GM18861 (cell line): ENCODE data around the gene CSF1.
A peak's percentile ranks its signal among the peaks of the same experiment; 100 is the strongest.

Experiments
- ATAC-seq: cut with Tn5 transposase; IDR thresholded peaks from one replicate; pipeline ENCODE4 v1.9.1; 2021; ENCODE audit not compliant: unreplicated experiment

CSF1 gene

GRCh38 chr1:109901141-109901523 is 9.5 kb upstream of the CSF1 start:
- ATAC-seq = no peak

- no peak for ATAC-seq
Measured at GRCh38 chr1:109901524-109902145, 9.0 kb upstream of the CSF1 start.

GRCh38 chr1:109902204-109902985 is 8.3 kb upstream of the CSF1 start:
- ATAC-seq = no peak

GRCh38 chr1:109903376-109903930 is 7.2 kb upstream of the CSF1 start:
- ATAC-seq = no peak

GRCh38 chr1:109904105-109904817 is 6.4 kb upstream of the CSF1 start:
- ATAC-seq = no peak

- ATAC-seq = no peak
Measured at GRCh38 chr1:109905491-109905890, 5.2 kb upstream of the CSF1 start.

- peak; percentile 86 for ATAC-seq
Measured at GRCh38 chr1:109906160-109906838, 4.3 kb upstream of the CSF1 start.

- no peak for ATAC-seq
Measured at GRCh38 chr1:109906839-109907180, 3.8 kb upstream of the CSF1 start.

- no peak for ATAC-seq
Measured at GRCh38 chr1:109907190-109907774, 3.4 kb upstream of the CSF1 start.

GRCh38 chr1:109908836-109909235 is 1.8 kb upstream of the CSF1 start:
- no peak for ATAC-seq

GRCh38 chr1:109909561-109909960 is 1.1 kb upstream of the CSF1 start:
- no peak for ATAC-seq

GRCh38 chr1:109910963-109911798 is 532 bp downstream of the CSF1 start:
- ATAC-seq = no peak

GRCh38 chr1:109912214-109912861 is 1.7 kb downstream of the CSF1 start:
- ATAC-seq = no peak

- no peak for ATAC-seq
Measured at GRCh38 chr1:109912873-109913272, 2.2 kb downstream of the CSF1 start.

- ATAC-seq = no peak
Measured at GRCh38 chr1:109913360-109913879, 2.8 kb downstream of the CSF1 start.

GRCh38 chr1:109914587-109915240 is 4.1 kb downstream of the CSF1 start:
- ATAC-seq = no peak

GRCh38 chr1:109917051-109917767 is 6.6 kb downstream of the CSF1 start:
- no peak for ATAC-seq
